ENCODE results near the gene ACMSD. TPM values are rescaled to one million over a fixed set of nuclear protein-coding genes. Genes with fewer than 3 reads are reported as not detected.

ACMSD gene
- total RNA-seq, result not detected in 2 replicates

GRCh38 chr2:134838143-134838620 is at the start of gene ACMSD:
Gene ACMSD (plus strand): TSS chr2:134838616. CDS start chr2:134838683, 67 bp downstream.

GRCh38 chr2:134918526-134919340 is 80.3 kb downstream of the ACMSD start, which contains the start of gene CCNT2:
Gene CCNT2 (plus strand): TSS chr2:134918822. CDS start chr2:134918855, 33 bp downstream.

Other genes starting within 250 kb of the ACMSD start
- 0.13 TPM in 1 of 2 replicates, not detected in the other for gene TMEM163, start 119.6 kb upstream of the ACMSD start, total RNA-seq
- gene CCNT2, start 80.2 kb downstream of the ACMSD start, total RNA-seq, result 10.6 and 13.3 TPM in 2 replicates
- not detected in 2 replicates for gene MAP3K19, start 208.8 kb downstream of the ACMSD start, total RNA-seq
- 24.8 and 33.6 TPM in 2 replicates for gene RAB3GAP1, start 213.7 kb downstream of the ACMSD start, total RNA-seq